HepG2 (cell line): ENCODE results near the gene WDR31.

Experiments
- BRD4 ChIP-seq: sonication (generic); formaldehyde crosslinking; IDR thresholded peaks from 2 replicates; pipeline ENCODE4 v1.4.0; 2020; ENCODE audit warnings: missing genetic modification reagents
- HOMEZ ChIP-seq: IDR thresholded peaks from 2 replicates; pipeline ENCODE4 v1.6.1; 2016; ENCODE audit warnings: low read depth
- MYNN ChIP-seq: sonication (generic); formaldehyde crosslinking; IDR thresholded peaks from 2 replicates; pipeline ENCODE4 v1.4.0; 2020; ENCODE audit warnings: mild to moderate bottlenecking, low read depth, missing genetic modification reagents
- ZNF317 ChIP-seq: sonication (generic); formaldehyde crosslinking; IDR thresholded peaks from 2 replicates; pipeline ENCODE4 v1.5.0; 2020; ENCODE audit warnings: mild to moderate bottlenecking, missing genetic modification reagents
- ZNF713 ChIP-seq: sonication (generic); formaldehyde crosslinking; IDR thresholded peaks from 2 replicates; pipeline ENCODE4 v1.4.0; 2020; ENCODE audit warnings: mild to moderate bottlenecking, missing genetic modification reagents
- TF ChIP-seq, protein P1 (sequence below): IDR thresholded peaks from 2 replicates; pipeline ENCODE4 v1.6.1; 2012; ENCODE audit warnings: inconsistent platforms

- TF ChIP-seq, protein P1, sequence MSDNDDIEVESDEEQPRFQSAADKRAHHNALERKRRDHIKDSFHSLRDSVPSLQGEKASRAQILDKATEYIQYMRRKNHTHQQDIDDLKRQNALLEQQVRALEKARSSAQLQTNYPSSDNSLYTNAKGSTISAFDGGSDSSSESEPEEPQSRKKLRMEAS: no peak
- TF ChIP-seq ZNF713 (CRISPR knock-in tag): no peak
- TF ChIP-seq ZNF317 (CRISPR knock-in tag): no peak
- no peak for TF ChIP-seq HOMEZ (CRISPR knock-in tag)
- no peak for TF ChIP-seq MYNN (CRISPR knock-in tag)
- no peak for TF ChIP-seq BRD4
Measured at GRCh38 chr9:113301548-113301947, 38.5 kb downstream of the WDR31 start.
